ENCODE measurements around the gene GSG1L. TPM values are rescaled to one million over a fixed set of nuclear protein-coding genes. Genes with fewer than 3 reads are reported as not detected.
A peak's percentile ranks its signal among the peaks of the same experiment; 100 is the strongest.

GSG1L gene
- total RNA-seq, 2 donors from 2014 or later: 13.9 to 34.7 TPM

- TF ChIP-seq CTCF (IDR thresholded peaks at IDR 0.05): no peak
- DNase-seq (ENCODE audit: low spot score): no peak
- no peaks in the 10 kb centered on the region for H3K27me3 ChIP-seq
Observed at GRCh38 chr16:28073836-28074235, 10.3 kb upstream of the GSG1L start.

GRCh38 chr16:28072087-28072486 lies 8.6 kb upstream of the GSG1L start:
- TF ChIP-seq CTCF (IDR thresholded peaks at IDR 0.05): no peak
- no peak overlapping the region for H3K4me3 ChIP-seq
- H3K4me1 ChIP-seq: peaks cover 0 to 16% of the 10 kb centered on the region in 2 donors
- H3K36me3 ChIP-seq: no peaks in the 10 kb centered on the region
- no peak for DNase-seq (ENCODE audit: low spot score)
- H3K27me3 ChIP-seq: no peaks in the 10 kb centered on the region
- no peak overlapping the region for H3K27ac ChIP-seq
- H3K9me3 ChIP-seq: no peaks in the 10 kb centered on the region

More at GRCh38 chr16:28073836-28074235, 10.3 kb upstream of the GSG1L start:
- Histone ChIP-seq H3K36me3 (no peaks in the 10 kb centered on the region), H3K4me3 (no peak overlapping the region), H3K4me1 (no peaks in the 10 kb centered on the region), H3K9me3 (no peaks in the 10 kb centered on the region), H3K27ac (no peak overlapping the region)

- no peak overlapping the region for H3K27ac ChIP-seq
- DNase-seq (ENCODE audit: low spot score): no peak
- TF ChIP-seq CTCF (IDR thresholded peaks at IDR 0.05): no peak
- H3K4me1 ChIP-seq: peaks cover 0 to 16% of the 10 kb centered on the region in 2 donors
- H3K36me3 ChIP-seq: no peaks in the 10 kb centered on the region
- no peaks in the 10 kb centered on the region for H3K9me3 ChIP-seq
- H3K4me3 ChIP-seq: no peak overlapping the region
- no peaks in the 10 kb centered on the region for H3K27me3 ChIP-seq
Observed at GRCh38 chr16:28069971-28070794, 6.7 kb upstream of the GSG1L start.

GRCh38 chr16:28068976-28069375 lies 5.5 kb upstream of the GSG1L start:
- peaks cover 0 to 16% of the 10 kb centered on the region in 2 donors for H3K4me1 ChIP-seq
- no peak for DNase-seq (ENCODE audit: low spot score)

GRCh38 chr16:28067604-28068379 lies 4.3 kb upstream of the GSG1L start:
- TF ChIP-seq CTCF (IDR thresholded peaks at IDR 0.05): no peak
- Histone ChIP-seq H3K27me3 (peaks cover 0 to under 1% of the 10 kb centered on the region in 2 donors), H3K4me3 (no peak overlapping the region), H3K9me3 (no peaks in the 10 kb centered on the region), H3K4me1 (peaks cover 0 to 17% of the 10 kb centered on the region in 2 donors), H3K27ac (peak overlapping the region in 1 of 2 donors; percentile 50), H3K36me3 (no peaks in the 10 kb centered on the region)
- no peak for DNase-seq (ENCODE audit: low spot score)

More at GRCh38 chr16:28068976-28069375, 5.5 kb upstream of the GSG1L start:
- no peak for TF ChIP-seq CTCF (IDR thresholded peaks at IDR 0.05)
- H3K27ac ChIP-seq: peak overlapping the region in 1 of 2 donors; percentile 50
- H3K4me3 ChIP-seq: no peak overlapping the region
- no peaks in the 10 kb centered on the region for H3K9me3 ChIP-seq
- no peaks in the 10 kb centered on the region for H3K27me3 ChIP-seq
- H3K36me3 ChIP-seq: no peaks in the 10 kb centered on the region

All from right atrium auricular region (tissue), 2 donors.